ENCODE results near the gene GABRA4.

The GABRA4 gene

GRCh38 chr4:46949822-46950221 is 43.6 kb downstream of the GABRA4 start:
- TF ChIP-seq, protein P1, sequence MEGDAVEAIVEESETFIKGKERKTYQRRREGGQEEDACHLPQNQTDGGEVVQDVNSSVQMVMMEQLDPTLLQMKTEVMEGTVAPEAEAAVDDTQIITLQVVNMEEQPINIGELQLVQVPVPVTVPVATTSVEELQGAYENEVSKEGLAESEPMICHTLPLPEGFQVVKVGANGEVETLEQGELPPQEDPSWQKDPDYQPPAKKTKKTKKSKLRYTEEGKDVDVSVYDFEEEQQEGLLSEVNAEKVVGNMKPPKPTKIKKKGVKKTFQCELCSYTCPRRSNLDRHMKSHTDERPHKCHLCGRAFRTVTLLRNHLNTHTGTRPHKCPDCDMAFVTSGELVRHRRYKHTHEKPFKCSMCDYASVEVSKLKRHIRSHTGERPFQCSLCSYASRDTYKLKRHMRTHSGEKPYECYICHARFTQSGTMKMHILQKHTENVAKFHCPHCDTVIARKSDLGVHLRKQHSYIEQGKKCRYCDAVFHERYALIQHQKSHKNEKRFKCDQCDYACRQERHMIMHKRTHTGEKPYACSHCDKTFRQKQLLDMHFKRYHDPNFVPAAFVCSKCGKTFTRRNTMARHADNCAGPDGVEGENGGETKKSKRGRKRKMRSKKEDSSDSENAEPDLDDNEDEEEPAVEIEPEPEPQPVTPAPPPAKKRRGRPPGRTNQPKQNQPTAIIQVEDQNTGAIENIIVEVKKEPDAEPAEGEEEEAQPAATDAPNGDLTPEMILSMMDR (IDR thresholded peaks at IDR 0.05; ENCODE audit: low read depth, low read length, missing control alignments) = no peak
- Histone ChIP-seq H3K27ac (no peak overlapping the region), H3K27me3 (replicated peaks) (no peaks in the 10 kb centered on the region), H3K36me3 (replicated peaks) (no peaks in the 10 kb centered on the region), H3K4me3 (ENCODE audit: low read depth, low read length) (no peak overlapping the region)
- DNase-seq = no peak
- in situ Hi-C loops (cut with HindIII; ENCODE audit: low pct_ligation_motif_present, low sequenced_read_pairs) = no loop called here

GRCh38 chr4:46947541-46947940 is 45.8 kb downstream of the GABRA4 start:
- Histone ChIP-seq H3K27me3 (replicated peaks) (no peaks in the 10 kb centered on the region), H3K27ac (peak overlapping the region; percentile 5), H3K36me3 (replicated peaks) (no peaks in the 10 kb centered on the region), H3K4me3 (ENCODE audit: low read depth, low read length) (no peak overlapping the region)
- TF ChIP-seq, protein P1 (IDR thresholded peaks at IDR 0.05; ENCODE audit: low read depth, low read length, missing control alignments) = no peak
- in situ Hi-C loops (cut with HindIII; ENCODE audit: low pct_ligation_motif_present, low sequenced_read_pairs) = no loop called here
- no peak for DNase-seq

DNA sequence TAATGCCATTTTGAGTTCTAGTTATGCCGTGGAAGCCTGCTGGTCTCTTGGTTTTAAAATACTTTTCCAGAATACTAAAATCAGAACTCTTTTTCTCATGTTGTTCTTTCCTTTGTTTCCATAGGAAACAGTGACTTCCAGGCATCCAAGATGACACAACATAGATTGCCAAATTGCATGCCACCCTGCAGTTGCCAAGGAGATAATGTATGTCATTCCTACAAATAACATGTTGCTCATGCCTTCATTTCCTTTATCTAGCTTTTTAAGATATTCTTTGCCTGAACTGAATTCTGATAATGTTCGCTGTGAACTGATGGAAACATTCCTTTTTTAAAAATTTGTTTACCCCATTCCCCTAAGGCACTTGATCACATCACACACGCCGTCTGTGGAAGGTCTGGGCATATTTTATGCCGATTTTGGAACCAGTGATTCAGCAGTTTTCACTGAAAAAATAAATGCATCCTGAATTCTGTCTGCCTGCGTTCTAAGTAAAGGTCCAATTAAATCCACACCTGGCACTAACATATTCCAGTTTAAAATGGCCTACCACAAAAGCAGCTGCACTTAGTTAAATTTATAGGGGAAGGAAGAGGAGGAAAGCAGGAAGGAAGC is 46.4 kb downstream of the GABRA4 start:
- peak; percentile 63 for DNase-seq

DNA sequence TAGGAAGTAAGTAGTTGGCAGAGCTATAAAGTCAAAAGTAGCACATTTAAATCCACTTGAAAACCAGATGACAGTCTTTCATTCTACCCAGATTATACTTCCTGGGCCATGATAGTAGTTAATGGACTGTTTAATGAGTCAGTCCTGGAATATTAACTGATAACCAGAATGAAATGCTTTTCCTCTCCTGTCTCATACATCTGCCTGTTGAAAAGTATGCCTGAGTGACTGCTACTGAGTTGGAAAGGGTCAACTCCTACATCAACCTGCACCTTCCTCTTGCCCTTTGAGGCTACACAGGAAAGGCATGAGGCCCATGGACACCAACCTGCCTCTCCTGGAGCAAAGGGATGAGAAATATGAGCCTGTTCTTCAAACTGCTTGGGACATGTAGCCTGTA is 48.3 kb downstream of the GABRA4 start:
- TF ChIP-seq, protein P1 (IDR thresholded peaks at IDR 0.05; ENCODE audit: low read depth, low read length, missing control alignments) = no peak
- Histone ChIP-seq H3K27me3 (replicated peaks) (no peaks in the 10 kb centered on the region), H3K36me3 (replicated peaks) (no peaks in the 10 kb centered on the region), H3K27ac (no peak overlapping the region), H3K4me3 (ENCODE audit: low read depth, low read length) (no peak overlapping the region)
- DNase-seq = no peak
- in situ Hi-C loops (cut with HindIII; ENCODE audit: low pct_ligation_motif_present, low sequenced_read_pairs) = no loop called here

More for the DNA sequence above, 46.4 kb downstream of the GABRA4 start:
- in situ Hi-C loops (cut with HindIII; ENCODE audit: low pct_ligation_motif_present, low sequenced_read_pairs) = no loop called here
- peak overlapping the region; percentile 5 for H3K27ac ChIP-seq
- TF ChIP-seq, protein P1 (IDR thresholded peaks at IDR 0.05; ENCODE audit: low read depth, low read length, missing control alignments) = no peak
- no peaks in the 10 kb centered on the region for H3K27me3 ChIP-seq (replicated peaks)
- no peak overlapping the region for H3K4me3 ChIP-seq (ENCODE audit: low read depth, low read length)
- no peaks in the 10 kb centered on the region for H3K36me3 ChIP-seq (replicated peaks)

- no peak overlapping the region for H3K27ac ChIP-seq
- in situ Hi-C loops (cut with HindIII; ENCODE audit: low pct_ligation_motif_present, low sequenced_read_pairs) = no loop called here
- H3K4me3 ChIP-seq (ENCODE audit: low read depth, low read length) = no peak overlapping the region
- TF ChIP-seq, protein P1 (IDR thresholded peaks at IDR 0.05; ENCODE audit: low read depth, low read length, missing control alignments) = no peak
- DNase-seq = no peak
- no peaks in the 10 kb centered on the region for H3K36me3 ChIP-seq (replicated peaks)
- H3K27me3 ChIP-seq (replicated peaks) = no peaks in the 10 kb centered on the region
Measured at GRCh38 chr4:46944345-46944744, 49.0 kb downstream of the GABRA4 start.

DNA sequence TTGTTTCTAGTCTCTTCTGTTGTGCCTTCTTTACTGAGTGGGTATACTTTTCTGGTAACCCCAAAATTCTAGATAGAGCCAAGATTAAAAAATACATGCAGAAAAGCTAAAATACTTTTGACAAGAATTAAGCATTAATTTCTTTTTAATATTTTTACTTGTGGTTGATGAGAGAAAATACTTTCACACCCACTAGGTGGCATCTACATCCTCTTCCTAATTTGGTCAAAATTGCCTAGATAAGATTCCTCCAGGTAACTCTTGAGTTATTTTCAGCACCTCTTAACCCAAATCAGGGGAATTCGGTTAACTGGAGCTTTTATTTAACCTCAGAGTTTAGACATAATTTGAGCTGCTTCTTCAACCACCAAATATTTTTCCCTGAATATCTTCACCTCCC is 55.9 kb downstream of the GABRA4 start:
- in situ Hi-C loops (cut with HindIII; ENCODE audit: low pct_ligation_motif_present, low sequenced_read_pairs) = no loop called here
- no peak overlapping the region for H3K4me3 ChIP-seq (ENCODE audit: low read depth, low read length)
- H3K27me3 ChIP-seq (replicated peaks) = no peaks in the 10 kb centered on the region
- H3K36me3 ChIP-seq (replicated peaks) = no peaks in the 10 kb centered on the region
- no peak for DNase-seq
- TF ChIP-seq, protein P1 (IDR thresholded peaks at IDR 0.05; ENCODE audit: low read depth, low read length, missing control alignments) = no peak
- no peak overlapping the region for H3K27ac ChIP-seq
